ENCODE measurements around the gene GNG7. TPM values are rescaled to one million over a fixed set of nuclear protein-coding genes. Genes with fewer than 3 reads are reported as not detected.

Gene GNG7
- polyA plus RNA-seq, 1 of the 3 experiments (the other 2 are of a cell fraction) = 2.2 TPM

DNA sequence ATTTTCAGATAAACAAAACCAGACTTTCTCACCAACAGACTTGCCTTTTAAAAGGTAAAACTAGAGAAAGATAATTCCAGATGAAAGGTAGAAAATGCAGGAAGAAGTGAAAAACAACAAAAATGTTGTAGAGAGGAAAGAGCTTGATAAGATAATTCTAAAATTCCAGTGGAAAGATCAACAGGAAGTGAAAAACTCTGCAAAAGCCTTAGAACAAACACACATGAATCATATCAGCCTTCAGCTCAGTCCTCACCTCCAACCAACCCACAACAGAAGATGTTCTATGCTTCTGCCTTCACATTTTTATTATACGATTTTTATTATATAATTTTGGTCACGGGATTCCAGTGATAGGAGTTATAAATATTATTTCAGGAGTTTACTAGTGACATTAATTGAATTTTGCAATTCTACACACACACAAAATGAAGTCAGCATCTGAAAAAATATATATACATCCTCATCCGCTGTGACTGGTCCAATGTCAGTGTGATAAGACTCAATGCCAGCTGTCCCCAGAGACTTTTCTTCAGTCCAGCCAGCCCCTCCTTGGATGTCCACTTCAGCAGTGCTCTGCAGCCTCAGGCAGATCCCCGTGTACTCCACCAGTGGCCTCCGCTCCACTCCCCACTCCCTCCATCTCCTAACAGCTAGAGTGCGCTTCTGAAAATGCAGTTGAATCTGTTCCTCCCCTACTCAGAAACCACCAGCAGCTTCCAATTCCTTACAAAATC lies 168.6 kb downstream of the GNG7 start:
- H3K27me3 ChIP-seq (ENCODE audit: insufficient read depth) = no peaks in the 10 kb centered on the region
- H3K4me3 ChIP-seq (ENCODE audit: low read depth in 2 of 2, low read length in 1 of 2) = no peak overlapping the region
- no peaks in the 10 kb centered on the region for H3K9me2 ChIP-seq
- no peaks in the 10 kb centered on the region for H3K79me2 ChIP-seq (ENCODE audit: insufficient read depth)
- H3K9ac ChIP-seq = no peak overlapping the region
- WGBS (ENCODE audit: low lambda C conversion rate) = 62% methylated on average over 6 of the region's 6 CpGs
- DNase-seq = no peak
- H3K4me1 ChIP-seq (ENCODE audit: control insufficient read depth in 1 of 2, insufficient read depth in 2 of 2, low read depth in 1 of 2, low read length in 1 of 2) = no peaks in the 10 kb centered on the region
- H3K4me2 ChIP-seq = no peak overlapping the region
- CTCF ChIA-PET = interaction anchor here (2.9 kb wide), 1 partner anchor 46 kb away, joined by 9 read pairs; no protein-coding TSS in a partner anchor
- no peaks in the 10 kb centered on the region for H4K20me1 ChIP-seq (ENCODE audit: insufficient read depth)
- POLR2A ChIA-PET = interaction anchor here (0.8 kb wide), 1 partner anchor 10 kb away, joined by 3 read pairs; no protein-coding TSS in a partner anchor
- H3K9me3 ChIP-seq = 0 out of 2 replicates have a peak, but pooled peaks cover 11% of the 10 kb centered on the region
- H3F3A ChIP-seq (replicated peaks; ENCODE audit: insufficient read depth) = peaks cover 22% of the 10 kb centered on the region
- no peak overlapping the region for H2AFZ ChIP-seq (ENCODE audit: low read depth)
- no peak for TF ChIP-seq SIN3A (IDR thresholded peaks at IDR 0.05; ENCODE audit: borderline replicate concordance, low read depth, low read length)
- no peak for TF ChIP-seq TAF1 (IDR thresholded peaks at IDR 0.05; ENCODE audit: borderline replicate concordance, low read depth, low read length)
- no peak for TF ChIP-seq EZH2phosphoT487 (IDR thresholded peaks at IDR 0.05; ENCODE audit: borderline replicate concordance, low read depth)
- TF ChIP-seq JUND (IDR thresholded peaks at IDR 0.05) = no peak
- TF ChIP-seq ELF1 (IDR thresholded peaks at IDR 0.05) = no peak
- no peak for TF ChIP-seq EP300 (IDR thresholded peaks at IDR 0.05; ENCODE audit: borderline replicate concordance in 1 of 2, low read depth in 1 of 2, low read length in 1 of 2)
- TF ChIP-seq RCOR1 (IDR thresholded peaks at IDR 0.05; ENCODE audit: low read length) = no peak
- TF ChIP-seq TEAD4 (IDR thresholded peaks at IDR 0.05; ENCODE audit: borderline replicate concordance, insufficient read depth) = no peak
- no peak for TF ChIP-seq FOXM1 (IDR thresholded peaks at IDR 0.05; ENCODE audit: low read depth)
- no peak for TF ChIP-seq FOXJ3 (CRISPR knock-in tag; IDR thresholded peaks at IDR 0.05)
- no peak for TF ChIP-seq FOSL2 (IDR thresholded peaks at IDR 0.05; ENCODE audit: borderline replicate concordance, low read depth)
- TF ChIP-seq, protein P1, sequence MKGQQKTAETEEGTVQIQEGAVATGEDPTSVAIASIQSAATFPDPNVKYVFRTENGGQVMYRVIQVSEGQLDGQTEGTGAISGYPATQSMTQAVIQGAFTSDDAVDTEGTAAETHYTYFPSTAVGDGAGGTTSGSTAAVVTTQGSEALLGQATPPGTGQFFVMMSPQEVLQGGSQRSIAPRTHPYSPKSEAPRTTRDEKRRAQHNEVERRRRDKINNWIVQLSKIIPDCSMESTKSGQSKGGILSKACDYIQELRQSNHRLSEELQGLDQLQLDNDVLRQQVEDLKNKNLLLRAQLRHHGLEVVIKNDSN (IDR thresholded peaks at IDR 0.05; ENCODE audit: borderline replicate concordance, low read depth) = no peak
- TF ChIP-seq NRF1 (IDR thresholded peaks at IDR 0.05; ENCODE audit: low read depth, low read length) = no peak
- no peak for TF ChIP-seq TCF12 (IDR thresholded peaks at IDR 0.05)
- no peak for TF ChIP-seq RXRA (IDR thresholded peaks at IDR 0.05; ENCODE audit: borderline replicate concordance, low read depth)
- no peak for TF ChIP-seq RAD21 (IDR thresholded peaks at IDR 0.05; ENCODE audit: low read length)
- TF ChIP-seq MEF2A (IDR thresholded peaks at IDR 0.05; ENCODE audit: borderline replicate concordance, low read depth) = no peak
- TF ChIP-seq NFIC (IDR thresholded peaks at IDR 0.05; ENCODE audit: borderline replicate concordance) = no peak
- TF ChIP-seq CHD2 (IDR thresholded peaks at IDR 0.05; ENCODE audit: low read length, partially characterized antibody) = no peak
- no peak overlapping the region for H3K27ac ChIP-seq (ENCODE audit: low read depth in 2 of 2, low read length in 1 of 2)
- H3K36me3 ChIP-seq (replicated peaks in 1 of 2; ENCODE audit: control insufficient read depth in 1 of 2, insufficient read depth in 2 of 2, low read length in 1 of 2) = no peaks in the 10 kb centered on the region

DNA sequence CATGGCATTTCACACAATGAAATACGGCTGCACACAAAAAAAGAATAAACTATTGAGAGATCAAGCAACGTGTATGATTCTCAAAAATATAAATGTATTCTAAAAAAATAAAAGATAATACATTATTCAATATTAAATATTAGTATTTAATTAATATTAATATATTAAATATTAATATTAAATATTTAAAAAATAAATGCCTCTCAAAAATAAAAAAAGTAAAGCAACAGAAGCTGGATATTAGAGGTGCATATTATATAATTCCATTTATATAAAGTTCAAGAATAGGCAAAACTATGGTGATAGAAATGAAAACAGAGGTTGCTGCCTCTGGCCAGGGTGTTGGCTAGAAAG lies 169.4 kb downstream of the GNG7 start:
- CTCF ChIA-PET = interaction anchor here (2.9 kb wide), 1 partner anchor 46 kb away, joined by 9 read pairs; no protein-coding TSS in a partner anchor
- Histone ChIP-seq H2AFZ (ENCODE audit: low read depth) (no peak overlapping the region), H3K9me2 (no peaks in the 10 kb centered on the region), H3K4me3 (ENCODE audit: low read depth in 2 of 2, low read length in 1 of 2) (no peak overlapping the region), H3K9me3 (0 out of 2 replicates have a peak, but pooled peaks cover 11% of the 10 kb centered on the region), H3K4me2 (no peak overlapping the region), H3K4me1 (ENCODE audit: control insufficient read depth in 1 of 2, insufficient read depth in 2 of 2, low read depth in 1 of 2, low read length in 1 of 2) (no peaks in the 10 kb centered on the region), H3F3A (replicated peaks; ENCODE audit: insufficient read depth) (peaks cover 26% of the 10 kb centered on the region), H3K27me3 (ENCODE audit: insufficient read depth) (no peaks in the 10 kb centered on the region), H3K27ac (ENCODE audit: low read depth in 2 of 2, low read length in 1 of 2) (no peak overlapping the region), H3K79me2 (ENCODE audit: insufficient read depth) (no peaks in the 10 kb centered on the region), H4K20me1 (ENCODE audit: insufficient read depth) (no peaks in the 10 kb centered on the region), H3K36me3 (replicated peaks in 1 of 2; ENCODE audit: control insufficient read depth in 1 of 2, insufficient read depth in 2 of 2, low read length in 1 of 2) (no peaks in the 10 kb centered on the region), H3K9ac (no peak overlapping the region)
- no peak for DNase-seq
- POLR2A ChIA-PET = no interaction called here
- 32% methylated on average over 2 of the region's 2 CpGs for WGBS (ENCODE audit: low lambda C conversion rate)
- TF ChIP-seq EZH2phosphoT487 (IDR thresholded peaks at IDR 0.05; ENCODE audit: borderline replicate concordance, low read depth) = no peak
- TF ChIP-seq NFIC (IDR thresholded peaks at IDR 0.05; ENCODE audit: borderline replicate concordance) = no peak
- no peak for TF ChIP-seq RFX5 (IDR thresholded peaks at IDR 0.05; ENCODE audit: low read length)
- no peak for TF ChIP-seq SIN3A (IDR thresholded peaks at IDR 0.05; ENCODE audit: borderline replicate concordance, low read depth, low read length)
- no peak for TF ChIP-seq EP300 (IDR thresholded peaks at IDR 0.05; ENCODE audit: borderline replicate concordance in 1 of 2, low read depth in 1 of 2, low read length in 1 of 2)
- no peak for TF ChIP-seq RCOR1 (IDR thresholded peaks at IDR 0.05; ENCODE audit: low read length)
- TF ChIP-seq YY1 (IDR thresholded peaks at IDR 0.05; ENCODE audit: low read depth) = no peak
- TF ChIP-seq JUND (IDR thresholded peaks at IDR 0.05) = no peak
- TF ChIP-seq, protein P2, sequence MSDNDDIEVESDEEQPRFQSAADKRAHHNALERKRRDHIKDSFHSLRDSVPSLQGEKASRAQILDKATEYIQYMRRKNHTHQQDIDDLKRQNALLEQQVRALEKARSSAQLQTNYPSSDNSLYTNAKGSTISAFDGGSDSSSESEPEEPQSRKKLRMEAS (IDR thresholded peaks at IDR 0.05; ENCODE audit: low read depth) = no peak
- no peak for TF ChIP-seq POLR2AphosphoS5 (IDR thresholded peaks at IDR 0.05; ENCODE audit: low read depth, low read length)
- no peak for TF ChIP-seq CHD2 (IDR thresholded peaks at IDR 0.05; ENCODE audit: low read length, partially characterized antibody)
- TF ChIP-seq MEF2A (IDR thresholded peaks at IDR 0.05; ENCODE audit: borderline replicate concordance, low read depth) = no peak
- TF ChIP-seq FOSL2 (IDR thresholded peaks at IDR 0.05; ENCODE audit: borderline replicate concordance, low read depth) = no peak
- no peak for TF ChIP-seq RAD21 (IDR thresholded peaks at IDR 0.05; ENCODE audit: low read length)
- TF ChIP-seq, protein P3, sequence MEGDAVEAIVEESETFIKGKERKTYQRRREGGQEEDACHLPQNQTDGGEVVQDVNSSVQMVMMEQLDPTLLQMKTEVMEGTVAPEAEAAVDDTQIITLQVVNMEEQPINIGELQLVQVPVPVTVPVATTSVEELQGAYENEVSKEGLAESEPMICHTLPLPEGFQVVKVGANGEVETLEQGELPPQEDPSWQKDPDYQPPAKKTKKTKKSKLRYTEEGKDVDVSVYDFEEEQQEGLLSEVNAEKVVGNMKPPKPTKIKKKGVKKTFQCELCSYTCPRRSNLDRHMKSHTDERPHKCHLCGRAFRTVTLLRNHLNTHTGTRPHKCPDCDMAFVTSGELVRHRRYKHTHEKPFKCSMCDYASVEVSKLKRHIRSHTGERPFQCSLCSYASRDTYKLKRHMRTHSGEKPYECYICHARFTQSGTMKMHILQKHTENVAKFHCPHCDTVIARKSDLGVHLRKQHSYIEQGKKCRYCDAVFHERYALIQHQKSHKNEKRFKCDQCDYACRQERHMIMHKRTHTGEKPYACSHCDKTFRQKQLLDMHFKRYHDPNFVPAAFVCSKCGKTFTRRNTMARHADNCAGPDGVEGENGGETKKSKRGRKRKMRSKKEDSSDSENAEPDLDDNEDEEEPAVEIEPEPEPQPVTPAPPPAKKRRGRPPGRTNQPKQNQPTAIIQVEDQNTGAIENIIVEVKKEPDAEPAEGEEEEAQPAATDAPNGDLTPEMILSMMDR (IDR thresholded peaks at IDR 0.05) = no peak
- TF ChIP-seq FOXJ3 (CRISPR knock-in tag; IDR thresholded peaks at IDR 0.05) = no peak
- no peak for TF ChIP-seq FOXM1 (IDR thresholded peaks at IDR 0.05; ENCODE audit: low read depth)
